ENCODE results near the gene HAUS7.

DNA sequence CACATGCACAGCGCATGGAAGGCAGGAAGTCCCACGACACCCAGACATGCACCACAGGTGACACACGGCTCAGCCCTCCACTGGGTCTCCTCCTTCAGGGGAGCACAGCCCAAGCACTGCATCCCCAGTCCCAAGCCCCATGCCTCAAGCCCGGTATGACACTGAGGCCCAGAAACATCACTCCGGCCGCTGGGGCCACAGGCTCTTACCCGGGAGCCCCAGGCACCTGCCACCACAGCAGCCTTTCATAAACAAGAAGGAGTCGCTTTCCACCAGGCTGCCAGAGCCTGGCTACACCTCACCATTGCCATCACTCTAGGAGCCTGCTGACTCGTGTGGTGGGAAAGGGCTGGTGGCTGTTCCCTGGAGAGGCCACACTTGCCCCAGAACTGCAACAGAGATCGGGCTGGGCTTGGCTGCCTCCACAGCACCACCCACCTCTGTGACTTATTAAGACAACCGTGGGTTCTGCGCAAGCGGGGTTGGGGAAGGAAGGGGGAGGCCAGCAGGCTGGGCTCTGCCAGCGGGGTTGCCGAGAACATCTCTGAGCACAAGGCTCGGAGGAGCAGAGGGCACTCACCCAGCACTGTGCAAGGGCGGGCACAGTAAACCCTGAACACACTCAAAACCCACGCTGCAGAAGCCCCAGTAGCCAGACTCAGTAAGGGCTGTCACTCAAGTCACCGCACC lies 4.5 kb downstream of the HAUS7 start:
- no peak for TF ChIP-seq CTCF (conservative IDR thresholded peaks at IDR 0.05 in 1 of 2, IDR thresholded peaks at IDR 0.05 in 1 of 2; ENCODE audit: extremely low read depth in 1 of 2, insufficient read depth in 1 of 2, low read depth in 1 of 2, low read length in 2 of 2)
- TF ChIP-seq EZH2 (IDR thresholded peaks at IDR 0.05; ENCODE audit: borderline replicate concordance, low read length) = no peak
